Spleen (tissue), 11 donors: ENCODE data around the gene FILIP1L. TPM values are rescaled to one million over a fixed set of nuclear protein-coding genes. Genes with fewer than 3 reads are reported as not detected.

Experiments
- DNase-seq: peaks from one replicate; pipeline ENCODE4 v3.0.0-alpha.2; 2020
- H3K27ac ChIP-seq, 8 donors: fragments of 200-600 bp; sonication (generic) in 7 of 8; 1 replicate in 4 of 8; 2 replicates in 4 of 8; pipeline versions ENCODE4 v1.5.0 to v1.8.0; 2016 to 2021; ENCODE audit warnings: inconsistent platforms in 4 of 8, mild to moderate bottlenecking in 4 of 8, moderate library complexity in 1 of 8
- H3K27me3 ChIP-seq, 7 donors: fragments of 200-600 bp; sonication (generic) in 6 of 7; replicated peaks in 1 of 7; 1 replicate in 4 of 7; 2 replicates in 3 of 7; pipeline versions ENCODE4 v1.5.0 to v1.8.0; 2016 to 2021; ENCODE audit warnings: inconsistent platforms in 3 of 7, mild to moderate bottlenecking in 1 of 7
- H3K36me3 ChIP-seq, 6 donors: fragments of 200-600 bp; sonication (generic) in 5 of 6; 1 replicate in 4 of 6; 2 replicates in 2 of 6; pipeline versions ENCODE4 v1.5.0 to v1.8.0; 2016 to 2021; ENCODE audit warnings: inconsistent platforms in 2 of 6
- H3K4me1 ChIP-seq, 6 donors: fragments of 200-600 bp; sonication (generic) in 5 of 6; 1 replicate in 3 of 6; 2 replicates in 3 of 6; pipeline versions ENCODE4 v1.5.0 to v1.8.0; 2016 to 2021; ENCODE audit warnings: inconsistent platforms in 3 of 6
- H3K4me3 ChIP-seq, 8 donors: fragments of 200-600 bp; sonication (generic) in 7 of 8; 1 replicate in 4 of 8; 2 replicates in 4 of 8; pipeline versions ENCODE4 v1.5.0 to v1.8.0; 2016 to 2021; ENCODE audit warnings: inconsistent platforms in 4 of 8, mild to moderate bottlenecking in 4 of 8, moderate library complexity in 2 of 8
- H3K9me3 ChIP-seq, 8 donors: fragments of 200-600 bp; sonication (generic) in 7 of 8; 1 replicate in 4 of 8; 2 replicates in 4 of 8; pipeline versions ENCODE4 v1.5.0 to v1.8.0; 2016 to 2021; ENCODE audit warnings: inconsistent platforms in 4 of 8
- POLR2A ChIP-seq, 3 donors: fragments of 450-650 bp; IDR thresholded peaks; one replicate each; pipeline ENCODE4 v1.5.1; 2017; ENCODE audit warnings: antibody characterized with exemption in 3 of 3, mild to moderate bottlenecking in 1 of 3
- POLR2AphosphoS5 ChIP-seq, 3 donors: sonication (generic); formaldehyde crosslinking; IDR thresholded peaks; one replicate each; pipeline ENCODE4 v1.5.1; 2017; ENCODE audit warnings: antibody characterized with exemption in 3 of 3
- WGBS, 5 donors: extraction: QIAGEN DNeasy Blood & Tissue Kit in 3 of 5; methylation state at CpG; one replicate each; pipeline versions ENCODE4 v1.1.5 to v1.1.7; 2013 to 2018; 5-methylcytosine and 5-hydroxymethylcytosine counted together
- intact Hi-C: fragments of 100-400 bp; cut with DNase I; formaldehyde crosslinking; loops from one replicate; pipeline ENCODE4 v1.15.0; 2023; ENCODE audit warnings: low total_unique reads
- polyA plus RNA-seq, 3 donors: library from polyadenylated mRNA; stranded (reverse); fragments of 200-250 nt; gene quantifications; one replicate each; pipeline ENCODE4 v1.2.1, GENCODE V29; 2013
- total RNA-seq, 7 donors: library from RNA; depleted of rRNA in 3 of 7; stranded (reverse); fragments of >200 nt in 3 of 7; fragmentation: NEBNext Ultra II Directional in 4 of 7; extraction: Animal tissue kit (Norgen Biotek cat#: 25700) in 4 of 7; gene quantifications; one replicate each; pipeline versions ENCODE4 v1.1.0 to v1.2.1, GENCODE V29; 2016 to 2021
- TF ChIP-seq, protein P1 (sequence below), 11 experiments: fragments of 200-600 bp in 7 of 11; fragments of 450-650 bp in 4 of 11; sonication (generic) in 4 of 11; IDR thresholded peaks in 8 of 11; conservative IDR thresholded peaks in 3 of 11; 1 replicate in 7 of 11; 2 replicates in 4 of 11; pipeline versions ENCODE4 v1.4.0 to v1.8.0; 2016 to 2021; ENCODE audit warnings: antibody characterized with exemption in 11 of 11, inconsistent platforms in 4 of 11, mild to moderate bottlenecking in 1 of 11
- donor health status: healthy with polysubstance abuse.
- donor health status: DM: no; HTN: no; CAD: no; lungs with moderate emphysema.
- donor health status: DM: no; HTN: no; CAD: no.
- donor health status: Bipolar disorder and iron deficiency.
- donor health status: healthy.
- donor health status: DM: no; HTN: no; CAD: no.
- donor health status: DM: yes; HTN: yes; CAD: no.

FILIP1L gene
- total and polyA plus RNA-seq, 10 donors: 11.1 to 47.7 (median 30.9) TPM

DNA sequence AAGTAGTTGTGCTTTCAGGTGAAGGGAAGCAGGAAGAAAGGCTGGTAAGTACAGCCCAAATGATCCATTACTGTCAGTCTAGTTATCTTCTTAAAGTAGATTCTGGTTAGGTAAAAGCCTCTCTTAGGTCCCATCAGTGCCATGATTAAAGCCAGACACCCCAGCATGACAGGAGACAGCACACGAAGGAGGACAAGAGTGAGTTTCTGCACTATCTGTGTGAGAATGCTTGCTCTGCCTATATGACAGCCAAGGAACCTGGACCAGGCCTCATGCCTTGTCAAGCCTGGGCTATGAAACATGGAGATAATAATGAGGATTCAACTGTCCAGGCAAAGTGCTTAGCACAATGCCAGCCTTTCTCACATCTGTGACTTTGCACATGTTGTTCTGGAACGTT is 13.5 kb upstream of the FILIP1L start:
- H3K4me3 ChIP-seq: no peak overlapping the region
- DNase-seq: no peak
- intact Hi-C loops: no loop called here
- 71 to 83% (median 78%) methylated on average over 2 of the region's 2 CpGs for WGBS, 5 donors
- TF ChIP-seq, protein P1, sequence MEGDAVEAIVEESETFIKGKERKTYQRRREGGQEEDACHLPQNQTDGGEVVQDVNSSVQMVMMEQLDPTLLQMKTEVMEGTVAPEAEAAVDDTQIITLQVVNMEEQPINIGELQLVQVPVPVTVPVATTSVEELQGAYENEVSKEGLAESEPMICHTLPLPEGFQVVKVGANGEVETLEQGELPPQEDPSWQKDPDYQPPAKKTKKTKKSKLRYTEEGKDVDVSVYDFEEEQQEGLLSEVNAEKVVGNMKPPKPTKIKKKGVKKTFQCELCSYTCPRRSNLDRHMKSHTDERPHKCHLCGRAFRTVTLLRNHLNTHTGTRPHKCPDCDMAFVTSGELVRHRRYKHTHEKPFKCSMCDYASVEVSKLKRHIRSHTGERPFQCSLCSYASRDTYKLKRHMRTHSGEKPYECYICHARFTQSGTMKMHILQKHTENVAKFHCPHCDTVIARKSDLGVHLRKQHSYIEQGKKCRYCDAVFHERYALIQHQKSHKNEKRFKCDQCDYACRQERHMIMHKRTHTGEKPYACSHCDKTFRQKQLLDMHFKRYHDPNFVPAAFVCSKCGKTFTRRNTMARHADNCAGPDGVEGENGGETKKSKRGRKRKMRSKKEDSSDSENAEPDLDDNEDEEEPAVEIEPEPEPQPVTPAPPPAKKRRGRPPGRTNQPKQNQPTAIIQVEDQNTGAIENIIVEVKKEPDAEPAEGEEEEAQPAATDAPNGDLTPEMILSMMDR (IDR thresholded peaks at IDR 0.05 in 8 of 11, conservative IDR thresholded peaks at IDR 0.05 in 3 of 11): no peak
- TF ChIP-seq POLR2A (IDR thresholded peaks at IDR 0.05) (no peak), POLR2AphosphoS5 (IDR thresholded peaks at IDR 0.05) (no peak)
- peaks cover 0 to 22% (median 2%) of the 10 kb centered on the region in 6 donors for H3K4me1 ChIP-seq
- no peaks in the 10 kb centered on the region for H3K36me3 ChIP-seq
- no peaks in the 10 kb centered on the region for H3K9me3 ChIP-seq
- no peak overlapping the region for H3K27ac ChIP-seq
- no peaks in the 10 kb centered on the region for H3K27me3 ChIP-seq

DNA sequence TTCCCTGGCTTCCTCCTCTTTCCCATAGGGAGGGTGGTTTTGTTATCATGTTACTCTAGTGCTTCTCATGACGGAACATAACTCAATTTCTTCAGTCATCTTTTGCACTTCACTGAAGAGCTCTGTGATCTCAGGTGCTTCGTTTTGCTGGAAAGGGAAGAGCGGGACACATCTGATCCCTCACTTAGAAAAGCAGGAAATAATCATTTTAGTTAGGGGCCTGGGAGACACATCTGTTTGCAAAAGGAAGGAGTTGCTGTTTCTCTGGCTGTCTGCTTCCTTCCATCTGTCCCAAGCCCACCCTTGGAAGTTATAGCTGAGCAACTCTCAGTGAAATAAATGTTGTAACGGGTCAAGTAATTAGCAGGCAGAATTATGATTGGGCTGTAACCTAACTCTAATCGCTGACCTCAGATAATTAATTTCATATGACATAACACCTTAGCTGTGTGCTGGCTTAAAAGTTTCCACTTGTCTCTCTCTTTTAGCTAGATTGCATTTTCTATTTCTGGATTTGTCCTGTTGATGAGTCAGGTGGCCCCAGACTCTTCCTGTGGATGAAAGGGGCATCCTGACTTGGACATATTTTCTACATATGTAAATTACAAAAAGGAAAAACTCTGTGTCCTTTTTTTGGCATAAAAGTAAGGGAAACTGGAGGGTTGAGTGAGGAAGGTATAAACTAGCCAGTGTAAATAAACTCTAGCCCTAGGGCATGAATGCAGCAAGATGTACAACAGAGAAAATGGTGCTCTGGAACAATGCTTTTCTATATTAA is 11.0 kb upstream of the FILIP1L start:
- no peaks in the 10 kb centered on the region for H3K9me3 ChIP-seq
- no peak for DNase-seq
- WGBS, 5 donors: 70 to 87% (median 77%) methylated on average over 5 of the region's 5 CpGs
- H3K27ac ChIP-seq: peak overlapping the region in 1 of 8 donors; percentile 21
- H3K27me3 ChIP-seq: no peaks in the 10 kb centered on the region
- no peak for TF ChIP-seq POLR2A (IDR thresholded peaks at IDR 0.05)
- TF ChIP-seq POLR2AphosphoS5 (IDR thresholded peaks at IDR 0.05): no peak
- TF ChIP-seq, protein P1 (IDR thresholded peaks at IDR 0.05 in 8 of 11, conservative IDR thresholded peaks at IDR 0.05 in 3 of 11): no peak
- H3K4me3 ChIP-seq: no peak overlapping the region
- H3K4me1 ChIP-seq: peaks cover 0 to 22% (median under 1%) of the 10 kb centered on the region in 6 donors
- intact Hi-C loops: no loop called here
- H3K36me3 ChIP-seq: no peaks in the 10 kb centered on the region

- H3K4me1 ChIP-seq: peaks cover 0 to 14% (median 0%) of the 10 kb centered on the region in 6 donors
- no peak overlapping the region for H3K4me3 ChIP-seq
- no peaks in the 10 kb centered on the region for H3K9me3 ChIP-seq
- 69 to 80% (median 72%) methylated on average over 5 of the region's 5 CpGs for WGBS, 5 donors
- peak; percentile 72 for DNase-seq
- TF ChIP-seq, protein P1 (IDR thresholded peaks at IDR 0.05 in 8 of 11, conservative IDR thresholded peaks at IDR 0.05 in 3 of 11): no peak
- no peak for TF ChIP-seq POLR2A (IDR thresholded peaks at IDR 0.05)
- no peak for TF ChIP-seq POLR2AphosphoS5 (IDR thresholded peaks at IDR 0.05)
- no peaks in the 10 kb centered on the region for H3K36me3 ChIP-seq
- intact Hi-C loops: no loop called here
- H3K27ac ChIP-seq: peak overlapping the region in 4 of 8 donors; percentile 5 to 21 (median 14)
- H3K27me3 ChIP-seq: no peaks in the 10 kb centered on the region
Observed at GRCh38 chr3:100124201-100124761, 10.0 kb upstream of the FILIP1L start.

DNA sequence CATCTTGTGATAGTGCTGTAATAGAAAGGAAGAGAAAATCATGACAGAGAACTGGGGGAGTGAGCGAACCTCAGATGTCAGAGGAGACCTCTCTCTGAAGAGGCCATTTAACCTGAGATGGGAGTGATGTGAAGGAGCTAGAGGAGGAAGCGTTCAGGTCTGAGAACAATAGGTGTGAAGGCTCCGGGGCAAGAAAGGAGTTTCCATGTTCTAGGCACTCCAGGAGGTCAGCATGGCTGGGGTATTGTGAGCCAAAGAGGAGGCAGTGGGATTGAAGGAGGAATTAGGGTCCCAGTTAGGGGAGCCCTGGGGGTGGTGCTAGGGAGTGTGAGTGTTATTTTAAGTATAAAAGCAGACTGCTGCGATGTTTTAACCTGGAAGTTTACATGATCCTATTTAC is 8.8 kb upstream of the FILIP1L start:
- H3K9me3 ChIP-seq: no peaks in the 10 kb centered on the region
- DNase-seq: no peak
- H3K4me1 ChIP-seq: peaks cover 0 to 10% (median 0%) of the 10 kb centered on the region in 6 donors
- intact Hi-C loops: no loop called here
- no peak overlapping the region for H3K4me3 ChIP-seq
- H3K27me3 ChIP-seq: no peaks in the 10 kb centered on the region
- H3K36me3 ChIP-seq: no peaks in the 10 kb centered on the region
- TF ChIP-seq POLR2AphosphoS5 (IDR thresholded peaks at IDR 0.05) (no peak), POLR2A (IDR thresholded peaks at IDR 0.05) (no peak)
- TF ChIP-seq, protein P1 (IDR thresholded peaks at IDR 0.05 in 8 of 11, conservative IDR thresholded peaks at IDR 0.05 in 3 of 11): no peak
- WGBS, 5 donors: 82 to 98% (median 87%) methylated on average over 4 of the region's 4 CpGs
- no peak overlapping the region for H3K27ac ChIP-seq
